HG02759 (cell line): ENCODE data around the gene SOX6.

Experiments
- ATAC-seq: cut with Tn5 transposase; IDR thresholded peaks from one replicate; pipeline ENCODE4 v1.9.1; 2021; ENCODE audit warnings: mild to moderate bottlenecking, moderate library complexity; ENCODE audit not compliant: unreplicated experiment

The SOX6 gene

GRCh38 chr11:16015741-16016467 is 340.4 kb downstream of the SOX6 start:
- ATAC-seq: no peak

DNA sequence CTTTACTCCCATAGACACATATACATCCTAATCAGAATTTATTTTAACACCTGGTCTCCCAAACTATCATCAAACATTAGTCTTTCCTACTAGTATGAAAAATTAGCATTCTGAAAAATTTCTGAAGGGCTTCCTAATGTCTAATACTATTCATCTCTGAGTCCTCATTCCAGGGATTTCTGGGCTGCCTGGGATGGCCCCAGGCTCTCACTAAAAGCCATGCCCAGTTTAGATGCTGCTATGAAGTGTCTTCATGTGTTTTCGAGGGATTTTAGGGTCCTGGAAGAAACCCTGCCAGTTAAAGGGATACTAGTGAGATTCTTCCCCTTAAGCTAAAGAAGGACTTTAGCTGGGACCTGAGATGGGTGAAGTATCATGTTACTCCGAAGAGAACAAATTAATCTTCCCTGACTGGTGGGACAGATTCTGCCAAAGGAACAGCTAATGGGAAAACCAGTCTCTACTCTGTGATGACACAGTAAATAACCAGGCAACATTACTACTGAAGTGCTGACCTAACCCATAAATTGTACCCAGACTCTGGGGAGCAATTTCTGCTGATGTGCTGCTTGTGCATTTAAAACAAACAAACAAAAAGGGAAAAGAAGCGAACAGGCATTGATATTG is 342.6 kb downstream of the SOX6 start:
- no peak for ATAC-seq

GRCh38 chr11:16013242-16013641 is 343.1 kb downstream of the SOX6 start:
- ATAC-seq: no peak

GRCh38 chr11:16012125-16012751 is 344.1 kb downstream of the SOX6 start:
- no peak for ATAC-seq

GRCh38 chr11:16011396-16011795 is 344.9 kb downstream of the SOX6 start:
- no peak for ATAC-seq

DNA sequence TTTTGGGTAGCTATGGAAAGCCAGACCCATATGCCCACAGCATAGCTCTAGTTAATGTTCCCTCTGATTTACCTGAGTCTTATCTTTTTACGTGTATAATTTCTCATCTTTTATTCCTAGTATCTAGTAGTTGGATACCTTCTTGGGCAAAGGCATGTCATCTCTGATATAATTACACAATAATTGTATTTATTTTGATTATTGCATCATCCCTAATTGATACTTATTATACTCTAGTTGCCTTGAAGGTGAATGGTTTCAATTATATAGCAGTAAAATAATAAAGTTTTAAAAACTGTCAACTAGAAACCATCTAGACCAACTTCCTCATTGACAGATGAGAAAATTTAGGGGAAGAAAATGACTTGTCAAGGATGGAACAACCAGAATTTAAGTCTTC is 347.3 kb downstream of the SOX6 start:
- no peak for ATAC-seq

DNA sequence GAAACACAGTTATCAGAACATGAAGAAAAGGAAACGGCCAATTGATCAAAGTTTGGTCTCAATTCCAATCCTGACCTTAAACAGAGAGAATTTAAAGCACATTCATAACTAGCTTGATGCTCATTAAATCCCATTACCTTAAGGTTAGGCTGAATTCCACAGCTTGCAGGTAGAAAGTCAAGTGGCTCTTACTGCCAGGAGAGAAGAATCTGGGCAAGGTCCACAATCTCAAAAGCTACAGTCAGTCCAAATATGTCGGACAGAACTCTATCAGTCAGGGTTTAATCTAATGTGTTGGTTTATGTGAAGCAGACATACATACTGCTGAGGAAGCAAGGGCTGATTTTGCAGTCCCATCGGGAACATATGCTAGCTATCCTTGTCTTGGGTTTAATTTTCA is 348.8 kb downstream of the SOX6 start:
- no peak for ATAC-seq

- ATAC-seq: no peak
Observed at GRCh38 chr11:16002942-16003341, 353.4 kb downstream of the SOX6 start.

- ATAC-seq: no peak
Observed at GRCh38 chr11:16001899-16002426, 354.4 kb downstream of the SOX6 start.

- ATAC-seq: no peak
Observed at GRCh38 chr11:16001044-16001568, 355.2 kb downstream of the SOX6 start.

DNA sequence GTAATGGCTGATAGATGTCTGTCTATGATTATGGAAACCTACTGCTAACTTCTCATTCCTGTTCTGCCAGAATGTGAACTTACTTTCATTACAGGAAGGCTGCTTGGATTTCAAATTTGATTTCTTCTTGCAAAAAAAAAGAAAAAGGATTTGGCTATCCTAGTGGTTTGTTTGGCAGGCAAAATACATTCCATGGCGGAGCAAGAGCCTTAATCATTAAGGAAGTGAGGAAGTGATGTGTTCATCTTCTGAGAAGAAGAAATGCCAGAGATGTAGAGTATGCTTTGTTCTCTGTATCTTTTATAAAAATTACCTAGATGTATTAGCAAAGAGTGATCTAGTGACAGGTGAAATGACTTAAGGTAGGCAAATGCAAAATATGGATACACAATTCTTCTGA is 356.3 kb downstream of the SOX6 start:
- ATAC-seq: no peak

DNA sequence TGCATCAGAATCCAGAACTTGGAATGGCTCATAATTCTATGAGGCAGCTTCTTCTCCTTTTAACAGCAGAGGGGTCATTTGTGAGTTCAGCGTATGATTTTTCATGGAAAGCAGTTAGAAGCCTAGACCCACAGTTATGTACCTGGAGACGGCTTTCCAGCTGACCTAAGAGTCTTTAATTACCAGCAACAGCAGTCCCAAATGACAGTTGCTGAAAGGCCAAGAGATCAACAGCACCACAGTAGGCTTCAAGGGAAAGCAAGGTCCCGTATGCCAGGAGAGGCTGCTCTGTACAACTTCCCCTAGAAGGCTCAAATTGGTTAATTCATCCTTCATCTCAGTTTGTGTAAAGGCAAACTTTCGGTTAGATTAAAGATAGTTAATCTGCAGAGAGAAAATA is 363.0 kb downstream of the SOX6 start:
- ATAC-seq: no peak

DNA sequence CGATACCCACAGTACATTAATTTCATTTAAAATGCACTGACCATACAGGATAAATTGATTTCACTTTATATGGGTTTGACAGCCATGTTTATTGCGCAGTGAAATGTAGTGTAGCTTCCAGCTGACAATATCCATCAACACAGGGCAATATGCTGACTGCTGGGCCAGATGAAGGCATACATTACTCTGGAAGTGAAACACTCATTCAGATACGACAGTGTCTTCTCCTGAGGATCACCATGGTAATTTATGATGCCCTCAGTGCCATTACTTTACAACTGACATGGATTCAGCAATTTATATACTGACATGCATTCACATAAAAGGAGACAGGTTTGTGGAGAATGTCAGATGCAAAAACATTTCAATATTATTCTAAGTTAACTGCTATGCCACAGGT is 365.1 kb downstream of the SOX6 start:
- ATAC-seq: no peak

- no peak for ATAC-seq
Observed at GRCh38 chr11:15989685-15990084, 366.7 kb downstream of the SOX6 start.

DNA sequence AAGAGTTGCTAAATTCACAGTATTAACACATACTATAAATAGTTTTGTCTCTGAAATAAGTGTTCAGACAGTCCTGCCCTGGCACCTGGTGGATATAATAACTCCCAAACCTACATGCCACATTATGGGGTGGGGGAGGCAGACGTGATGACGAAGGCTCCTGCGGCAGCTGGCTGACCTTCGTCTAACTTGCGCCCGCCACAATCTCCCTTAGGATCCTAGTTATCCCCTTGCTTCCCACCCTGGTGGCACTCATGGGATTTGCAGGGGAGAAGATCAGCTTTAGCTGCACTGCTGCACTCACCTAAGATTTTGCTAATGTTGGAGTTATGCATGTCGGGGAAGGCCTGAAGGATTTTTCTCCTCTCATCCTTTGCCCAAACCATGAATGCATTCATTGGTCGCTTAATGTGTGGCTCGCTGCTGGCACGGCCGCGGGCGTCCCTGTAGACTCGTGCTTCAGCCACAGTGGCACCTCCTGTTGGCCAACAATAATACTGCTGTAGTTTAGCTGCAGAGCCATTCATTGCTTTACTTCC is 367.6 kb downstream of the SOX6 start:
- no peak for ATAC-seq

- ATAC-seq: no peak
Observed at GRCh38 chr11:15988016-15988550, 368.3 kb downstream of the SOX6 start.

- no peak for ATAC-seq
Observed at GRCh38 chr11:15987046-15987445, 369.3 kb downstream of the SOX6 start.

- no peak for ATAC-seq
Observed at GRCh38 chr11:15985860-15986139, 370.5 kb downstream of the SOX6 start.

- no peak for ATAC-seq
Observed at GRCh38 chr11:15985127-15985859, 371.1 kb downstream of the SOX6 start.

GRCh38 chr11:15981292-15981691 is 375.1 kb downstream of the SOX6 start:
- no peak for ATAC-seq

DNA sequence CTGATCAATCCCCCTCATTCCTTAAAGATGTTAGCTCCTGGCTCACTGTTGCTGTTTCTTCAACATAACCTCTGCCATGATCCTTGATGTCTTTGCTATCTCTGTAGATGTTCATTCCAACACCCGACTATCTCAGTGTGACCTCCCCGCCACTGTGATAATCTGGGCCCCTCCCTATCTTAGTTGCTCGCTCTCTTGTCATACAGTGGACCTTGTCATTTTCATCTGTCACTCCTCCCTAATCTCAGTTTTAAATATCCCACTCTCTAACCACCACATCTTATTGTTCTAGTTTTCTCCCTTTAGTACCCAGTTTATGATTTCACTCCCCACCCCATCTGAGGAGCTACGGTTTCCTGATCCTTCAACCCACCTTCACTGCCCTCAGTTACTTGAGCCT is 379.2 kb downstream of the SOX6 start:
- ATAC-seq: no peak
